ENCODE measurements around the gene NOP56. TPM values are rescaled to one million over a fixed set of nuclear protein-coding genes. Genes with fewer than 3 reads are reported as not detected.

The NOP56 gene
- total RNA-seq, 1 experiment from 2014 or later: 497 TPM

GRCh38 chr20:2696646-2697045 is 44.2 kb downstream of the NOP56 start:
- H3K4me1 Mint-ChIP-seq (ENCODE audit: low read depth, unreplicated experiment): peaks cover 6% of the 10 kb centered on the region
- ChIA-PET CTCF (no interaction called here), POLR2A (no interaction called here)

GRCh38 chr20:2697768-2698167 is 45.3 kb downstream of the NOP56 start:
- POLR2A ChIA-PET: no interaction called here
- TF ChIP-seq CTCF (IDR thresholded peaks at IDR 0.05; ENCODE audit: insufficient read depth in 1 of 2, low read depth in 1 of 2, low read length in 1 of 2, severe bottlenecking in 1 of 2, unreplicated experiment in 1 of 2): no peak
- H3K36me3 ChIP-seq (ENCODE audit: control insufficient read depth, insufficient read depth, low read length): no peaks in the 10 kb centered on the region
- no peak overlapping the region for H3K27ac Mint-ChIP-seq (ENCODE audit: unreplicated experiment)
- H3K9me3 ChIP-seq: no peaks in the 10 kb centered on the region
- no peaks in the 10 kb centered on the region for H3K4me1 ChIP-seq
- no peaks in the 10 kb centered on the region for H3K9me3 Mint-ChIP-seq (ENCODE audit: unreplicated experiment)
- no peak overlapping the region for H3K4me3 Mint-ChIP-seq (ENCODE audit: unreplicated experiment)
- no peaks in the 10 kb centered on the region for H3K36me3 Mint-ChIP-seq (ENCODE audit: insufficient read depth, unreplicated experiment)
- BruUV-seq (replicated peaks): no TSS peak
- H3K4me1 Mint-ChIP-seq (ENCODE audit: low read depth, unreplicated experiment): no peaks in the 10 kb centered on the region
- peaks cover 4% of the 10 kb centered on the region for H3K27me3 Mint-ChIP-seq (ENCODE audit: insufficient read depth, unreplicated experiment)
- CTCF ChIA-PET: no interaction called here
- intact Hi-C loops (cut with micrococcal nuclease; ENCODE audit: unreplicated experiment): no loop called here
- no peak for DNase-seq
- no peaks in the 10 kb centered on the region for H3K27me3 ChIP-seq (replicated peaks; ENCODE audit: control insufficient read depth, insufficient read depth, low read length)
- no peak overlapping the region for H3K4me3 ChIP-seq (ENCODE audit: low read depth, low read length)

More at GRCh38 chr20:2696646-2697045, 44.2 kb downstream of the NOP56 start:
- no peaks in the 10 kb centered on the region for H3K9me3 Mint-ChIP-seq (ENCODE audit: unreplicated experiment)
- no TSS peak for BruUV-seq (replicated peaks)
- Histone ChIP-seq H3K36me3 (ENCODE audit: control insufficient read depth, insufficient read depth, low read length) (no peaks in the 10 kb centered on the region), H3K4me1 (peaks cover 6% of the 10 kb centered on the region), H3K27me3 (replicated peaks; ENCODE audit: control insufficient read depth, insufficient read depth, low read length) (no peaks in the 10 kb centered on the region), H3K9me3 (no peaks in the 10 kb centered on the region), H3K4me3 (ENCODE audit: low read depth, low read length) (no peak overlapping the region)
- peaks cover 5% of the 10 kb centered on the region for H3K36me3 Mint-ChIP-seq (ENCODE audit: insufficient read depth, unreplicated experiment)
- peaks cover 8% of the 10 kb centered on the region for H3K27me3 Mint-ChIP-seq (ENCODE audit: insufficient read depth, unreplicated experiment)
- no peak overlapping the region for H3K27ac Mint-ChIP-seq (ENCODE audit: unreplicated experiment)
- no peak for DNase-seq
- H3K4me3 Mint-ChIP-seq (ENCODE audit: unreplicated experiment): no peak overlapping the region
- intact Hi-C loops (cut with micrococcal nuclease; ENCODE audit: unreplicated experiment): no loop called here
- TF ChIP-seq CTCF (IDR thresholded peaks at IDR 0.05; ENCODE audit: insufficient read depth in 1 of 2, low read depth in 1 of 2, low read length in 1 of 2, severe bottlenecking in 1 of 2, unreplicated experiment in 1 of 2): no peak

- POLR2A ChIA-PET: no interaction called here
- intact Hi-C loops (cut with micrococcal nuclease; ENCODE audit: unreplicated experiment): no loop called here
Observed at GRCh38 chr20:2698186-2698817, 45.9 kb downstream of the NOP56 start.

More at GRCh38 chr20:2698186-2698817, 45.9 kb downstream of the NOP56 start:
- no peaks in the 10 kb centered on the region for H3K9me3 Mint-ChIP-seq (ENCODE audit: unreplicated experiment)
- no peaks in the 10 kb centered on the region for H3K4me1 Mint-ChIP-seq (ENCODE audit: low read depth, unreplicated experiment)
- H3K36me3 ChIP-seq (ENCODE audit: control insufficient read depth, insufficient read depth, low read length): no peaks in the 10 kb centered on the region
- no peak for TF ChIP-seq CTCF (IDR thresholded peaks at IDR 0.05; ENCODE audit: insufficient read depth in 1 of 2, low read depth in 1 of 2, low read length in 1 of 2, severe bottlenecking in 1 of 2, unreplicated experiment in 1 of 2)
- no peak for DNase-seq
- H3K4me3 ChIP-seq (ENCODE audit: low read depth, low read length): no peak overlapping the region
- no TSS peak for BruUV-seq (replicated peaks)
- no peaks in the 10 kb centered on the region for H3K9me3 ChIP-seq
- no peaks in the 10 kb centered on the region for H3K4me1 ChIP-seq
- no peaks in the 10 kb centered on the region for H3K36me3 Mint-ChIP-seq (ENCODE audit: insufficient read depth, unreplicated experiment)
- peaks cover 4% of the 10 kb centered on the region for H3K27me3 Mint-ChIP-seq (ENCODE audit: insufficient read depth, unreplicated experiment)
- CTCF ChIA-PET: no interaction called here
- H3K27me3 ChIP-seq (replicated peaks; ENCODE audit: control insufficient read depth, insufficient read depth, low read length): no peaks in the 10 kb centered on the region
- H3K4me3 Mint-ChIP-seq (ENCODE audit: unreplicated experiment): no peak overlapping the region
- no peak overlapping the region for H3K27ac Mint-ChIP-seq (ENCODE audit: unreplicated experiment)

Measured in Caco-2 (cell line).